ENCODE measurements around the gene MAN2B1.

The MAN2B1 gene

GRCh38 chr19:12665281-12665573 is 1.3 kb downstream of the MAN2B1 start:
- Histone ChIP-seq H3K4me1 (ENCODE audit: control insufficient read depth, low read depth, low read length) (peaks cover 3% of the 10 kb centered on the region), H3K27ac (ENCODE audit: low read depth, low read length) (no peak overlapping the region), H3K18ac (ENCODE audit: low read length) (no peak overlapping the region), H3K79me2 (ENCODE audit: control insufficient read depth, insufficient read depth, low read length) (peaks cover 5% of the 10 kb centered on the region), H4K8ac (ENCODE audit: low read depth, low read length) (no peak overlapping the region), H3K4me3 (ENCODE audit: low read length) (no peak overlapping the region), H3K27me3 (ENCODE audit: insufficient read depth, low read length, poor library complexity) (no peaks in the 10 kb centered on the region), H2BK5ac (ENCODE audit: low read length) (no peak overlapping the region), H3K23ac (ENCODE audit: low read length) (no peak overlapping the region), H2AK5ac (ENCODE audit: low read length) (no peak overlapping the region), H2BK120ac (ENCODE audit: low read depth, low read length) (no peak overlapping the region), H3K4ac (ENCODE audit: low read depth, low read length) (no peak overlapping the region), H3K9ac (ENCODE audit: low read length) (no peak overlapping the region), H4K5ac (ENCODE audit: low read length) (no peak overlapping the region), H3K36me3 (ENCODE audit: control insufficient read depth, insufficient read depth, low read length) (peaks cover 5% of the 10 kb centered on the region), H2BK15ac (replicated peaks; ENCODE audit: low read depth) (no peak overlapping the region), H3K4me2 (ENCODE audit: low read length) (no peak overlapping the region), H3K56ac (ENCODE audit: low read length) (no peak overlapping the region), H3K79me1 (ENCODE audit: low read length) (peaks cover 13% of the 10 kb centered on the region)
- no CpG with 5 or more reads among the region's 10 CpGs for WGBS (ENCODE audit: extremely low coverage, insufficient coverage, low lambda C conversion rate)
- DNase-seq: no peak

GRCh38 chr19:12664406-12665280 is 1.9 kb downstream of the MAN2B1 start:
- H2BK5ac ChIP-seq (ENCODE audit: low read length): no peak overlapping the region
- no peak overlapping the region for H3K9ac ChIP-seq (ENCODE audit: low read length)
- H2AK5ac ChIP-seq (ENCODE audit: low read length): no peak overlapping the region
- H2BK15ac ChIP-seq (replicated peaks; ENCODE audit: low read depth): no peak overlapping the region
- H3K27ac ChIP-seq (ENCODE audit: low read depth, low read length): no peak overlapping the region
- no peak overlapping the region for H2BK120ac ChIP-seq (ENCODE audit: low read depth, low read length)
- WGBS (ENCODE audit: extremely low coverage, insufficient coverage, low lambda C conversion rate): no CpG with 5 or more reads among the region's 29 CpGs
- peaks cover 3% of the 10 kb centered on the region for H3K4me1 ChIP-seq (ENCODE audit: control insufficient read depth, low read depth, low read length)
- H3K27me3 ChIP-seq (ENCODE audit: insufficient read depth, low read length, poor library complexity): no peaks in the 10 kb centered on the region
- H3K4me3 ChIP-seq (ENCODE audit: low read length): no peak overlapping the region
- H4K5ac ChIP-seq (ENCODE audit: low read length): no peak overlapping the region
- no peak overlapping the region for H3K23ac ChIP-seq (ENCODE audit: low read length)
- H4K8ac ChIP-seq (ENCODE audit: low read depth, low read length): no peak overlapping the region
- H3K4ac ChIP-seq (ENCODE audit: low read depth, low read length): no peak overlapping the region
- no peak overlapping the region for H3K18ac ChIP-seq (ENCODE audit: low read length)
- H3K79me2 ChIP-seq (ENCODE audit: control insufficient read depth, insufficient read depth, low read length): peaks cover 5% of the 10 kb centered on the region
- H3K4me2 ChIP-seq (ENCODE audit: low read length): no peak overlapping the region
- peaks cover 5% of the 10 kb centered on the region for H3K36me3 ChIP-seq (ENCODE audit: control insufficient read depth, insufficient read depth, low read length)
- DNase-seq: peak; percentile 82
- H3K56ac ChIP-seq (ENCODE audit: low read length): no peak overlapping the region
- peaks cover 11% of the 10 kb centered on the region for H3K79me1 ChIP-seq (ENCODE audit: low read length)

GRCh38 chr19:12660980-12661379 is 5.6 kb downstream of the MAN2B1 start:
- H3K4me2 ChIP-seq (ENCODE audit: low read length): no peak overlapping the region
- no peak overlapping the region for H2BK5ac ChIP-seq (ENCODE audit: low read length)
- no peak for DNase-seq
- H3K79me2 ChIP-seq (ENCODE audit: control insufficient read depth, insufficient read depth, low read length): no peaks in the 10 kb centered on the region
- no peak overlapping the region for H3K56ac ChIP-seq (ENCODE audit: low read length)
- no peak overlapping the region for H3K4me3 ChIP-seq (ENCODE audit: low read length)
- no peaks in the 10 kb centered on the region for H3K27me3 ChIP-seq (ENCODE audit: insufficient read depth, low read length, poor library complexity)
- no peak overlapping the region for H3K23ac ChIP-seq (ENCODE audit: low read length)
- H4K5ac ChIP-seq (ENCODE audit: low read length): no peak overlapping the region
- no peak overlapping the region for H2AK5ac ChIP-seq (ENCODE audit: low read length)
- H3K36me3 ChIP-seq (ENCODE audit: control insufficient read depth, insufficient read depth, low read length): peaks cover 5% of the 10 kb centered on the region
- peaks cover 4% of the 10 kb centered on the region for H3K79me1 ChIP-seq (ENCODE audit: low read length)
- H3K27ac ChIP-seq (ENCODE audit: low read depth, low read length): no peak overlapping the region
- H4K8ac ChIP-seq (ENCODE audit: low read depth, low read length): no peak overlapping the region
- no CpG with 5 or more reads among the region's 12 CpGs for WGBS (ENCODE audit: extremely low coverage, insufficient coverage, low lambda C conversion rate)
- no peak overlapping the region for H3K18ac ChIP-seq (ENCODE audit: low read length)
- H3K9ac ChIP-seq (ENCODE audit: low read length): no peak overlapping the region
- no peak overlapping the region for H2BK120ac ChIP-seq (ENCODE audit: low read depth, low read length)
- peaks cover under 1% of the 10 kb centered on the region for H3K4me1 ChIP-seq (ENCODE audit: control insufficient read depth, low read depth, low read length)
- no peak overlapping the region for H2BK15ac ChIP-seq (replicated peaks; ENCODE audit: low read depth)
- H3K4ac ChIP-seq (ENCODE audit: low read depth, low read length): no peak overlapping the region

GRCh38 chr19:12657966-12658365 is 8.6 kb downstream of the MAN2B1 start:
- no peak overlapping the region for H3K9ac ChIP-seq (ENCODE audit: low read length)
- no peak for DNase-seq
- no peak overlapping the region for H2BK15ac ChIP-seq (replicated peaks; ENCODE audit: low read depth)
- H3K79me2 ChIP-seq (ENCODE audit: control insufficient read depth, insufficient read depth, low read length): no peaks in the 10 kb centered on the region
- no peak overlapping the region for H3K4ac ChIP-seq (ENCODE audit: low read depth, low read length)
- peaks cover 6% of the 10 kb centered on the region for H3K36me3 ChIP-seq (ENCODE audit: control insufficient read depth, insufficient read depth, low read length)
- H4K8ac ChIP-seq (ENCODE audit: low read depth, low read length): no peak overlapping the region
- no peak overlapping the region for H3K18ac ChIP-seq (ENCODE audit: low read length)
- H3K27ac ChIP-seq (ENCODE audit: low read depth, low read length): no peak overlapping the region
- no peak overlapping the region for H3K56ac ChIP-seq (ENCODE audit: low read length)
- H3K23ac ChIP-seq (ENCODE audit: low read length): no peak overlapping the region
- no peak overlapping the region for H3K4me2 ChIP-seq (ENCODE audit: low read length)
- no peak overlapping the region for H4K5ac ChIP-seq (ENCODE audit: low read length)
- H2AK5ac ChIP-seq (ENCODE audit: low read length): no peak overlapping the region
- no peaks in the 10 kb centered on the region for H3K4me1 ChIP-seq (ENCODE audit: control insufficient read depth, low read depth, low read length)
- no peak overlapping the region for H2BK120ac ChIP-seq (ENCODE audit: low read depth, low read length)
- H2BK5ac ChIP-seq (ENCODE audit: low read length): no peak overlapping the region
- H3K27me3 ChIP-seq (ENCODE audit: insufficient read depth, low read length, poor library complexity): no peaks in the 10 kb centered on the region
- H3K4me3 ChIP-seq (ENCODE audit: low read length): no peak overlapping the region
- no CpG with 5 or more reads among the region's 22 CpGs for WGBS (ENCODE audit: extremely low coverage, insufficient coverage, low lambda C conversion rate)
- no peaks in the 10 kb centered on the region for H3K79me1 ChIP-seq (ENCODE audit: low read length)

GRCh38 chr19:12656899-12657571 is 9.5 kb downstream of the MAN2B1 start:
- no peak overlapping the region for H2BK120ac ChIP-seq (ENCODE audit: low read depth, low read length)
- no CpG with 5 or more reads among the region's 50 CpGs for WGBS (ENCODE audit: extremely low coverage, insufficient coverage, low lambda C conversion rate)
- no peak overlapping the region for H2AK5ac ChIP-seq (ENCODE audit: low read length)
- DNase-seq: peak; percentile 77
- H3K4me1 ChIP-seq (ENCODE audit: control insufficient read depth, low read depth, low read length): no peaks in the 10 kb centered on the region
- H3K4me2 ChIP-seq (ENCODE audit: low read length): no peak overlapping the region
- H3K79me1 ChIP-seq (ENCODE audit: low read length): no peaks in the 10 kb centered on the region
- no peak overlapping the region for H4K8ac ChIP-seq (ENCODE audit: low read depth, low read length)
- H2BK5ac ChIP-seq (ENCODE audit: low read length): no peak overlapping the region
- no peak overlapping the region for H3K23ac ChIP-seq (ENCODE audit: low read length)
- no peak overlapping the region for H3K56ac ChIP-seq (ENCODE audit: low read length)
- H3K36me3 ChIP-seq (ENCODE audit: control insufficient read depth, insufficient read depth, low read length): peaks cover 6% of the 10 kb centered on the region
- no peak overlapping the region for H3K4me3 ChIP-seq (ENCODE audit: low read length)
- H3K18ac ChIP-seq (ENCODE audit: low read length): no peak overlapping the region
- no peak overlapping the region for H2BK15ac ChIP-seq (replicated peaks; ENCODE audit: low read depth)
- H3K4ac ChIP-seq (ENCODE audit: low read depth, low read length): no peak overlapping the region
- no peak overlapping the region for H3K27ac ChIP-seq (ENCODE audit: low read depth, low read length)
- H3K27me3 ChIP-seq (ENCODE audit: insufficient read depth, low read length, poor library complexity): no peaks in the 10 kb centered on the region
- no peak overlapping the region for H4K5ac ChIP-seq (ENCODE audit: low read length)
- no peak overlapping the region for H3K9ac ChIP-seq (ENCODE audit: low read length)
- H3K79me2 ChIP-seq (ENCODE audit: control insufficient read depth, insufficient read depth, low read length): no peaks in the 10 kb centered on the region

Measured in mesendoderm (in vitro differentiated cells).